Calu3 (cell line): ENCODE results near the gene YOD1. TPM values are rescaled to one million over a fixed set of nuclear protein-coding genes. Genes with fewer than 3 reads are reported as not detected.
A peak's percentile ranks its signal among the peaks of the same experiment; 100 is the strongest.

Source experiments
- BruUV-seq: library from RNA; stranded (reverse); fragments of 400-500 nt; replicated peaks from 2 replicates; lab custom pipeline; 2021; lab: Mats Ljungman, UMichigan
- CTCF ChIA-PET: fragments of 300-600 bp; sonication (Branson Sonifier 250); formaldehyde crosslinking; loops from one replicate; lab custom pipeline; 2022; ENCODE audit warnings: antibody characterized with exemption; lab: Charles Lee
- DNase-seq: peaks from one replicate; pipeline ENCODE4 v3.0.0; 2022
- H3K27ac Mint-ChIP-seq: one replicate; pipeline ENCODE4 v1.8.0; 2022; ENCODE audit warnings: mixed read lengths; ENCODE audit not compliant: unreplicated experiment
- H3K27me3 Mint-ChIP-seq: one replicate; pipeline ENCODE4 v1.8.0; 2022; ENCODE audit warnings: mixed read lengths; ENCODE audit not compliant: unreplicated experiment
- H3K36me3 Mint-ChIP-seq: one replicate; pipeline ENCODE4 v1.8.0; 2022; ENCODE audit warnings: mild to moderate bottlenecking, moderate library complexity, mixed read lengths; ENCODE audit not compliant: insufficient read depth, unreplicated experiment
- H3K4me1 Mint-ChIP-seq: one replicate; pipeline ENCODE4 v1.8.0; 2022; ENCODE audit warnings: mild to moderate bottlenecking, low read depth, mixed read lengths; ENCODE audit not compliant: unreplicated experiment
- H3K4me3 Mint-ChIP-seq: one replicate; pipeline ENCODE4 v1.8.0; 2022; ENCODE audit warnings: mild to moderate bottlenecking, low read depth, moderate library complexity, mixed read lengths; ENCODE audit not compliant: unreplicated experiment
- H3K9me3 Mint-ChIP-seq: one replicate; pipeline ENCODE4 v1.8.0; 2022; ENCODE audit warnings: low read depth, mixed read lengths; ENCODE audit not compliant: unreplicated experiment
- CTCF ChIP-seq: fragments of 200-600 bp; IDR thresholded peaks from one replicate; pipeline ENCODE4 v1.8.0; 2022; ENCODE audit warnings: antibody characterized with exemption; ENCODE audit not compliant: unreplicated experiment
- intact Hi-C: fragments of 100-400 bp; cut with micrococcal nuclease; formaldehyde crosslinking; loops from one replicate; pipeline ENCODE4 v1.10.0; 2022; ENCODE audit not compliant: unreplicated experiment
- total RNA-seq: library from RNA; stranded (reverse); gene quantifications from 2 replicates; pipeline ENCODE4 v1.2.3, GENCODE V29; 2022

Gene YOD1
- total RNA-seq, 1 experiment from 2014 or later = 22.4 TPM

DNA sequence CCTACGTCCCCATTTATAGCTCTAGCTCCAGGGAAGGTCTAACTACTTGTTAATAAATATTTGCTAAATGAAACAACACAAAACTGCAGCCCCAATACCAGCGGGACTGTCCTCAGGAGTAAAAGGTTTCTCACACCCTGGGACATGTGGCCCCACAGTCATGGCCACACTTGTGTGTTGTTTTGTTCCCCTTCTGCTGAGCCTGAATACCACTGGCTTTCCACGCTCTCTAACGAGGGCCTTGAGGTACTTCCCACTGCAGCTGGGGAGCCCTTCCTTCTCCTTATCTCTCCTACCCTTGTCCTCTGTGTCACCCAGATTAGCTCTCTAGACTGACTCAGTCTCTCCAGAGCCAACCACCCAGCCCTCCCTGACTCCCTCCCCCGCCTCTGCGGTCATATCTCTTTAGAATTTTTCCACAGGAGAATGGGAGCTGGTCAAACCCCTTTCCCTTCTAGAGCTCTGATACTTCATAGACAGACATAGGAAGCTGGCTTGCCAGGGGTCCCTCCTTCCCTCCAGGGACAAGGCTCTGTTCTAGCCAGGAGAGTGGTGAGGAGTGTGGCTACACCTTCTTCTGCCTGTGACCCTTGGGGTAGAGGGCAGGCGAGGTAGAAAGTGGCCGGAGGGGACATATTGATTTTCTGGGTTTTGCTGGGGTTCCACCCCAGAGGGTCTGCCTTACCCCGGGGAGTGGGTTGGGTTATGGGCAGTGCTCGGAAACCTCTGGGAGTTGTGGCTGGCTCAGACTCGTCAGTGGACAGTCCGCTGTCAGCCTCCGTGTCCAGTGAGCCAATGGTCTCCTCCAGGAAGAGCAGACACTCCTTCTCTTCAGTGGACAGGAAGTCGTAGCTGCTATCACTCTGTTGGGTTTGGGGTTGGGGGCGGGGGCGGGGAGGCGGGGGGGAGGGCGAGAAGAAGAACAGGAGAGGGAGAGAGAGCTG lies 26.5 kb downstream of the YOD1 start:
- H3K27ac Mint-ChIP-seq = peak overlapping the region; percentile 98
- peaks cover 99% of the 10 kb centered on the region for H3K36me3 Mint-ChIP-seq
- H3K4me1 Mint-ChIP-seq = peaks cover 99% of the 10 kb centered on the region
- no peaks in the 10 kb centered on the region for H3K9me3 Mint-ChIP-seq
- no peak for TF ChIP-seq CTCF
- intact Hi-C loops = loop anchor here (10.0 kb wide), 1 partner anchor 300 kb away; the partner anchor contains the start of gene CD55
- H3K4me3 Mint-ChIP-seq = peak overlapping the region; percentile 92
- CTCF ChIA-PET = interaction anchor here (0.5 to 3.1 kb wide), 7 partner anchors 9 to 112 kb away, joined by 3 to 18 read pairs (median 4); partner anchors contain the start of genes C1orf116 and YOD1
- BruUV-seq = no TSS peak
- DNase-seq = no peak
- H3K27me3 Mint-ChIP-seq = no peaks in the 10 kb centered on the region

- Mint-ChIP-seq H3K36me3 (peaks cover 100% of the 10 kb centered on the region), H3K27ac (peak overlapping the region; percentile 98), H3K27me3 (no peaks in the 10 kb centered on the region), H3K4me3 (no peak overlapping the region), H3K9me3 (no peaks in the 10 kb centered on the region), H3K4me1 (peaks cover 99% of the 10 kb centered on the region)
- DNase-seq = no peak
- CTCF ChIA-PET = interaction anchor here (1.6 to 4.2 kb wide), 6 partner anchors 10 to 41 kb away, joined by 3 to 27 read pairs (median 17); partner anchors contain the start of gene C1orf116
- BruUV-seq = no TSS peak
- intact Hi-C loops = loop anchor here (10.0 kb wide), 1 partner anchor 302 kb away; the partner anchor contains the start of gene CD55
- TF ChIP-seq CTCF = no peak
These were observed 27.9 kb downstream of the YOD1 start for GRCh38 chr1:207022996-207023679.

DNA sequence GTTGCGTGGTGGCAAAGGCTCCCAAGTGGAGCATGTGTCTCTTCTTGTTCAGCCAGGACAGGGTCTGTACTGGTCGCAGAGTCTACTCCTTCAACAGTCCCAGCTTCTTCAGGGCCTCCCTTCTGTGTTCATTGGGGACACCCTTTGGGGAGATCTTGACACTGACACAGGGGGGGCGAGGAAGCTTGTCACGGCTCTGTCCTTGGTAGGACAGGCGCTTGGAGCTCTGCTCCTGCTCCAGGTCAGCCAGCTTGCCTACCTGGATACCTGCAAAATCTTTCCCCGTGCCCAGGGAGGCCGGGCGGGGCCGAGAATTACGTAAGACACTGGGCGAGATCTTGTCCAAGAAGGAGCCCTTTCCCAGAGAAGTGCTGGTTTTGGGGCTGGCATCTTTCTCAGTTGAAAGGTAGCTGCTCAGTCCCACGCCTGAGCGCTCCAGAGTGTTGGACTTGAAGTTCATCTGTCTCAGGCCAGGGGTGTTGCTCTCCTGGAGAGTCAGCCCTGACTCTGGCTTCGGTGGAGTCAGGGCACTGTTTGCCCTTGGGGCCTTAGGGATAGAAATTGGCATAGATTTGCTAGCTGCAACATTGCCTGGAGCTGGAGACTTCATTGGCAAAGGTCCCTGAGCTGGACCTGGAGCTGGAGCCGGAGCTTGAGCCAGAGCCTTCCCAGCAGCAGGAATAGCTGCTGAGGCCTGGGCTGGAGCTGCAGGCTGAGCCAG lies 29.0 kb downstream of the YOD1 start:
- Mint-ChIP-seq H3K27ac (peak overlapping the region; percentile 98), H3K4me3 (peak overlapping the region; percentile 13), H3K36me3 (peaks cover 90% of the 10 kb centered on the region), H3K4me1 (peaks cover 97% of the 10 kb centered on the region), H3K9me3 (no peaks in the 10 kb centered on the region), H3K27me3 (no peaks in the 10 kb centered on the region)
- no peak for TF ChIP-seq CTCF
- CTCF ChIA-PET = interaction anchor here (0.9 to 4.7 kb wide), 16 partner anchors 8 to 110 kb away, joined by 3 to 27 read pairs (median 8); partner anchors contain the start of genes C1orf116 and PFKFB2
- intact Hi-C loops = loop anchor here (2.0 to 10.0 kb wide), 2 partner anchors 15 to 303 kb away; partner anchors contain the start of gene CD55
- BruUV-seq = no TSS peak
- no peak for DNase-seq
